WTC11 (cell line): Measurements from ENCODE around the gene LRRN4CL. TPM values are rescaled to one million over a fixed set of nuclear protein-coding genes. Genes with fewer than 3 reads are reported as not detected.
A peak's percentile ranks its signal among the peaks of the same experiment; 100 is the strongest.

Experiments used
- ATF1 ChIP-seq: sonication (generic); formaldehyde crosslinking; IDR thresholded peaks from 2 replicates; pipeline ENCODE4 v1.8.1; 2023; ENCODE audit warnings: mild to moderate bottlenecking, moderate library complexity, missing genetic modification reagents
- ETV6 ChIP-seq: sonication (generic); formaldehyde crosslinking; IDR thresholded peaks from 2 replicates; pipeline ENCODE4 v1.8.1; 2022; ENCODE audit warnings: mild to moderate bottlenecking, missing genetic modification reagents
- FOXP1 ChIP-seq: sonication (generic); formaldehyde crosslinking; IDR thresholded peaks from 2 replicates; pipeline ENCODE4 v1.8.0; 2022; ENCODE audit warnings: missing genetic modification reagents, mild to moderate bottlenecking, moderate library complexity, borderline replicate concordance
- JUN ChIP-seq: sonication (generic); formaldehyde crosslinking; IDR thresholded peaks from 2 replicates; pipeline ENCODE4 v1.8.0; 2023; ENCODE audit warnings: mild to moderate bottlenecking, missing genetic modification reagents
- MYBL2 ChIP-seq: sonication (generic); formaldehyde crosslinking; IDR thresholded peaks from 2 replicates; pipeline ENCODE4 v1.8.1; 2023; ENCODE audit warnings: mild to moderate bottlenecking, moderate library complexity, missing genetic modification reagents
- NR2C2 ChIP-seq: sonication (generic); formaldehyde crosslinking; IDR thresholded peaks from 2 replicates; pipeline ENCODE4 v1.8.0; 2022; ENCODE audit warnings: mild to moderate bottlenecking, missing genetic modification reagents
- OVOL2 ChIP-seq: fragments of 250-450 bp; sonication (Bioruptor Pico); IDR thresholded peaks from 2 replicates; pipeline ENCODE4 v1.9.0; 2021; ENCODE audit warnings: mild to moderate bottlenecking, borderline replicate concordance
- TCF7 ChIP-seq: sonication (generic); formaldehyde crosslinking; IDR thresholded peaks from 2 replicates; pipeline ENCODE4 v1.8.0; 2022; ENCODE audit warnings: mild to moderate bottlenecking, low read depth, missing genetic modification reagents, moderate library complexity
- TEAD1 ChIP-seq: sonication (generic); formaldehyde crosslinking; IDR thresholded peaks from 2 replicates; pipeline ENCODE4 v1.8.0; 2022; ENCODE audit warnings: mild to moderate bottlenecking, missing genetic modification reagents
- ZNF263 ChIP-seq: sonication (generic); formaldehyde crosslinking; IDR thresholded peaks from 2 replicates; pipeline ENCODE4 v1.8.1; 2022; ENCODE audit warnings: low read depth, mild to moderate bottlenecking, moderate library complexity, missing genetic modification reagents
- ZNF317 ChIP-seq: sonication (generic); formaldehyde crosslinking; IDR thresholded peaks from 2 replicates; pipeline ENCODE4 v1.8.1; 2023; ENCODE audit warnings: low read depth, mild to moderate bottlenecking, moderate library complexity, missing genetic modification reagents, borderline replicate concordance
- ZNF416 ChIP-seq: fragments of 250-450 bp; sonication (Bioruptor Pico); IDR thresholded peaks from 2 replicates; pipeline ENCODE4 v1.9.0; 2021; ENCODE audit warnings: mild to moderate bottlenecking, inconsistent platforms
- ZNF671 ChIP-seq: fragments of 250-450 bp; sonication (Bioruptor Pico); IDR thresholded peaks from 2 replicates; pipeline ENCODE4 v1.8.0; 2021; ENCODE audit warnings: mild to moderate bottlenecking
- total RNA-seq: library from RNA; stranded (reverse); gene quantifications from 3 replicates; pipeline ENCODE4 v1.2.3, GENCODE V29; 2021
- TF ChIP-seq, protein P1 (sequence below): sonication (generic); formaldehyde crosslinking; IDR thresholded peaks from 2 replicates; pipeline ENCODE4 v1.8.0; 2023; ENCODE audit warnings: mild to moderate bottlenecking, missing genetic modification reagents
- TF ChIP-seq, protein P2 (sequence below): sonication (generic); formaldehyde crosslinking; IDR thresholded peaks from 2 replicates; pipeline ENCODE4 v1.8.0; 2022; ENCODE audit warnings: mild to moderate bottlenecking, missing genetic modification reagents
- TF ChIP-seq, protein P3 (sequence below): sonication (generic); formaldehyde crosslinking; IDR thresholded peaks from 2 replicates; pipeline ENCODE4 v1.8.1; 2022; ENCODE audit warnings: low read depth, mild to moderate bottlenecking, moderate library complexity, missing genetic modification reagents, borderline replicate concordance
- TF ChIP-seq, protein P4 (sequence below): sonication (generic); formaldehyde crosslinking; IDR thresholded peaks from 2 replicates; pipeline ENCODE4 v1.8.1; 2023; ENCODE audit warnings: mild to moderate bottlenecking, missing genetic modification reagents, moderate library complexity
- TF ChIP-seq, protein P5 (sequence below): sonication (generic); formaldehyde crosslinking; IDR thresholded peaks from 2 replicates; pipeline ENCODE4 v1.8.0; 2022; ENCODE audit warnings: mild to moderate bottlenecking, missing genetic modification reagents
- TF ChIP-seq, protein P6 (sequence below): sonication (generic); formaldehyde crosslinking; IDR thresholded peaks from 2 replicates; pipeline ENCODE4 v1.8.1; 2023; ENCODE audit warnings: mild to moderate bottlenecking, missing genetic modification reagents
- TF ChIP-seq, protein P7 (sequence below): fragments of 250-450 bp; sonication (Bioruptor Pico); IDR thresholded peaks from 2 replicates; pipeline ENCODE4 v1.9.0; 2021; ENCODE audit warnings: moderate library complexity, mild to moderate bottlenecking, inconsistent platforms, borderline replicate concordance
- TF ChIP-seq, protein P8 (sequence below): sonication (generic); formaldehyde crosslinking; IDR thresholded peaks from 2 replicates; pipeline ENCODE4 v1.8.1; 2022; ENCODE audit warnings: mild to moderate bottlenecking, moderate library complexity, missing genetic modification reagents
- TF ChIP-seq, protein P9 (sequence below): sonication (generic); formaldehyde crosslinking; conservative IDR thresholded peaks from 2 replicates; pipeline ENCODE4 v1.8.1; 2022; ENCODE audit warnings: mild to moderate bottlenecking, missing genetic modification reagents
- TF ChIP-seq, protein P10 (sequence below): fragments of 250-450 bp; sonication (Bioruptor Pico); conservative IDR thresholded peaks from 2 replicates; pipeline ENCODE4 v1.9.0; 2021; ENCODE audit warnings: mild to moderate bottlenecking

Gene LRRN4CL
- total RNA-seq, 1 experiment from 2014 or later: 0.39 TPM

DNA sequence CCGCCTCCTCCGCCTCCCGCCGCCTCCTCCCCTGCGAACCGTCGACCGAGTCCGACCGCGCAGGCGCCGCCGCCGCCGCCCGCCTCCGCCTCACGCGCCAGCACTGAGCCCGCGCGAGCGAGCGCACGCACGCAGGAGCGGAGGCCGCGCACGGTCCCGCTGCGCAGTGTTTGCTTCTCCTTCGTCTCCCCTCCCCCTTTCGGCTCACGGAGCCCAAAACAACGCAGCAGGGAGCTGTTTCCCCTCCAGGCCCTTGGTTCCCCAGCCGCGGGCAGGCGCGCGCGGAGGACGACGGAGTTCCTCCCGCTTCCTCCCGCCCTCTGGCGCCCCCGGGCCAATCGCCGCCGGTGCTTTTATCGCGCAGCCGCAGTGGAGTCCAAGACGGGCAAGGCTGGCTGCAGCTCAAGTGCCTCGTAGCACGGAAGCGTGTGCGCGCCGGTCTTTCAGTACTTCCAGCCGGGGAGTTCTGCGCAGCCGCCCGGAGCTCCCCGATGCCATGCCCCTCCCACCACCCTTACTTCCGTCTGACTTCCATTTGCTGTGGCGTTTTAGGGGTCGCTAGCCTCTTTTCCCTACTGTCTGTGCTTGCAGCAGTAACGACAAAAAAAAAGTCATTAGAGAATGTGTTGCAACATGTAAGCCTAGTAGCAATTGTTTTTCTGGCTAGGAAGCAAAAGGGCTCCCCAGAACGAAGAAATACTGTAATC lies 38.0 kb upstream of the LRRN4CL start, which contains the start of gene HNRNPUL2 (continued):
- TF ChIP-seq, protein P1, sequence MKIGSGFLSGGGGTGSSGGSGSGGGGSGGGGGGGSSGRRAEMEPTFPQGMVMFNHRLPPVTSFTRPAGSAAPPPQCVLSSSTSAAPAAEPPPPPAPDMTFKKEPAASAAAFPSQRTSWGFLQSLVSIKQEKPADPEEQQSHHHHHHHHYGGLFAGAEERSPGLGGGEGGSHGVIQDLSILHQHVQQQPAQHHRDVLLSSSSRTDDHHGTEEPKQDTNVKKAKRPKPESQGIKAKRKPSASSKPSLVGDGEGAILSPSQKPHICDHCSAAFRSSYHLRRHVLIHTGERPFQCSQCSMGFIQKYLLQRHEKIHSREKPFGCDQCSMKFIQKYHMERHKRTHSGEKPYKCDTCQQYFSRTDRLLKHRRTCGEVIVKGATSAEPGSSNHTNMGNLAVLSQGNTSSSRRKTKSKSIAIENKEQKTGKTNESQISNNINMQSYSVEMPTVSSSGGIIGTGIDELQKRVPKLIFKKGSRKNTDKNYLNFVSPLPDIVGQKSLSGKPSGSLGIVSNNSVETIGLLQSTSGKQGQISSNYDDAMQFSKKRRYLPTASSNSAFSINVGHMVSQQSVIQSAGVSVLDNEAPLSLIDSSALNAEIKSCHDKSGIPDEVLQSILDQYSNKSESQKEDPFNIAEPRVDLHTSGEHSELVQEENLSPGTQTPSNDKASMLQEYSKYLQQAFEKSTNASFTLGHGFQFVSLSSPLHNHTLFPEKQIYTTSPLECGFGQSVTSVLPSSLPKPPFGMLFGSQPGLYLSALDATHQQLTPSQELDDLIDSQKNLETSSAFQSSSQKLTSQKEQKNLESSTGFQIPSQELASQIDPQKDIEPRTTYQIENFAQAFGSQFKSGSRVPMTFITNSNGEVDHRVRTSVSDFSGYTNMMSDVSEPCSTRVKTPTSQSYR (CRISPR knock-in tag): peak; percentile 89; the same call in 1 of the 2 replicates
- TF ChIP-seq ZNF416 (CRISPR knock-in tag) (no peak), TCF7 (no peak; the same call in 1 of the 2 replicates), OVOL2 (CRISPR knock-in tag) (no peak; the same call in 1 of the 2 replicates), ZNF317 (CRISPR knock-in tag) (peak; percentile 7; the same call in 1 of the 2 replicates), ZNF671 (CRISPR knock-in tag) (no peak), TEAD1 (CRISPR knock-in tag) (peak; percentile 84; the same call in 1 of the 2 replicates), MYBL2 (CRISPR knock-in tag) (0 out of 2 replicates have a peak, but pooled peaks have one; percentile 43), NR2C2 (peak; percentile 55; the same call in 1 of the 2 replicates), FOXP1 (peak; percentile 86), ATF1 (no peak), ETV6 (CRISPR knock-in tag) (peak; percentile 96), JUN (CRISPR knock-in tag) (no peak), ZNF263 (CRISPR knock-in tag) (0 out of 2 replicates have a peak, but pooled peaks have one; percentile 17)
- TF ChIP-seq, protein P2, sequence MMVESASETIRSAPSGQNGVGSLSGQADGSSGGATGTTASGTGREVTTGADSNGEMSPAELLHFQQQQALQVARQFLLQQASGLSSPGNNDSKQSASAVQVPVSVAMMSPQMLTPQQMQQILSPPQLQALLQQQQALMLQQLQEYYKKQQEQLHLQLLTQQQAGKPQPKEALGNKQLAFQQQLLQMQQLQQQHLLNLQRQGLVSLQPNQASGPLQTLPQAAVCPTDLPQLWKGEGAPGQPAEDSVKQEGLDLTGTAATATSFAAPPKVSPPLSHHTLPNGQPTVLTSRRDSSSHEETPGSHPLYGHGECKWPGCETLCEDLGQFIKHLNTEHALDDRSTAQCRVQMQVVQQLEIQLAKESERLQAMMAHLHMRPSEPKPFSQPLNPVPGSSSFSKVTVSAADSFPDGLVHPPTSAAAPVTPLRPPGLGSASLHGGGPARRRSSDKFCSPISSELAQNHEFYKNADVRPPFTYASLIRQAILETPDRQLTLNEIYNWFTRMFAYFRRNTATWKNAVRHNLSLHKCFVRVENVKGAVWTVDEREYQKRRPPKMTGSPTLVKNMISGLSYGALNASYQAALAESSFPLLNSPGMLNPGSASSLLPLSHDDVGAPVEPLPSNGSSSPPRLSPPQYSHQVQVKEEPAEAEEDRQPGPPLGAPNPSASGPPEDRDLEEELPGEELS (CRISPR knock-in tag): peak; percentile 73; the same call in 1 of the 2 replicates
- TF ChIP-seq, protein P3, sequence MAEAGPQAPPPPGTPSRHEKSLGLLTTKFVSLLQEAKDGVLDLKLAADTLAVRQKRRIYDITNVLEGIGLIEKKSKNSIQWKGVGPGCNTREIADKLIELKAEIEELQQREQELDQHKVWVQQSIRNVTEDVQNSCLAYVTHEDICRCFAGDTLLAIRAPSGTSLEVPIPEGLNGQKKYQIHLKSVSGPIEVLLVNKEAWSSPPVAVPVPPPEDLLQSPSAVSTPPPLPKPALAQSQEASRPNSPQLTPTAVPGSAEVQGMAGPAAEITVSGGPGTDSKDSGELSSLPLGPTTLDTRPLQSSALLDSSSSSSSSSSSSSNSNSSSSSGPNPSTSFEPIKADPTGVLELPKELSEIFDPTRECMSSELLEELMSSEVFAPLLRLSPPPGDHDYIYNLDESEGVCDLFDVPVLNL (CRISPR knock-in tag): peak; percentile 81; the same call in 1 of the 2 replicates
- TF ChIP-seq, protein P4, sequence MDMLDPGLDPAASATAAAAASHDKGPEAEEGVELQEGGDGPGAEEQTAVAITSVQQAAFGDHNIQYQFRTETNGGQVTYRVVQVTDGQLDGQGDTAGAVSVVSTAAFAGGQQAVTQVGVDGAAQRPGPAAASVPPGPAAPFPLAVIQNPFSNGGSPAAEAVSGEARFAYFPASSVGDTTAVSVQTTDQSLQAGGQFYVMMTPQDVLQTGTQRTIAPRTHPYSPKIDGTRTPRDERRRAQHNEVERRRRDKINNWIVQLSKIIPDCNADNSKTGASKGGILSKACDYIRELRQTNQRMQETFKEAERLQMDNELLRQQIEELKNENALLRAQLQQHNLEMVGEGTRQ (CRISPR knock-in tag): peak; percentile 49; the same call in 1 of the 2 replicates
- TF ChIP-seq, protein P5, sequence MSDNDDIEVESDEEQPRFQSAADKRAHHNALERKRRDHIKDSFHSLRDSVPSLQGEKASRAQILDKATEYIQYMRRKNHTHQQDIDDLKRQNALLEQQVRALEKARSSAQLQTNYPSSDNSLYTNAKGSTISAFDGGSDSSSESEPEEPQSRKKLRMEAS (CRISPR knock-in tag): peak; percentile 88
- TF ChIP-seq, protein P6, sequence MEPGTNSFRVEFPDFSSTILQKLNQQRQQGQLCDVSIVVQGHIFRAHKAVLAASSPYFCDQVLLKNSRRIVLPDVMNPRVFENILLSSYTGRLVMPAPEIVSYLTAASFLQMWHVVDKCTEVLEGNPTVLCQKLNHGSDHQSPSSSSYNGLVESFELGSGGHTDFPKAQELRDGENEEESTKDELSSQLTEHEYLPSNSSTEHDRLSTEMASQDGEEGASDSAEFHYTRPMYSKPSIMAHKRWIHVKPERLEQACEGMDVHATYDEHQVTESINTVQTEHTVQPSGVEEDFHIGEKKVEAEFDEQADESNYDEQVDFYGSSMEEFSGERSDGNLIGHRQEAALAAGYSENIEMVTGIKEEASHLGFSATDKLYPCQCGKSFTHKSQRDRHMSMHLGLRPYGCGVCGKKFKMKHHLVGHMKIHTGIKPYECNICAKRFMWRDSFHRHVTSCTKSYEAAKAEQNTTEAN (CRISPR knock-in tag): no peak
- TF ChIP-seq, protein P7, sequence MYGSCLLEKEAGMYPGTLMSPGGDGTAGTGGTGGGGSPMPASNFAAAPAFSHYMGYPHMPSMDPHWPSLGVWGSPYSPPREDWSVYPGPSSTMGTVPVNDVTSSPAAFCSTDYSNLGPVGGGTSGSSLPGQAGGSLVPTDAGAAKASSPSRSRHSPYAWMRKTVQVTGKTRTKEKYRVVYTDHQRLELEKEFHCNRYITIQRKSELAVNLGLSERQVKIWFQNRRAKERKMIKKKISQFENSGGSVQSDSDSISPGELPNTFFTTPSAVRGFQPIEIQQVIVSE (CRISPR knock-in tag): no peak
- TF ChIP-seq, protein P8, sequence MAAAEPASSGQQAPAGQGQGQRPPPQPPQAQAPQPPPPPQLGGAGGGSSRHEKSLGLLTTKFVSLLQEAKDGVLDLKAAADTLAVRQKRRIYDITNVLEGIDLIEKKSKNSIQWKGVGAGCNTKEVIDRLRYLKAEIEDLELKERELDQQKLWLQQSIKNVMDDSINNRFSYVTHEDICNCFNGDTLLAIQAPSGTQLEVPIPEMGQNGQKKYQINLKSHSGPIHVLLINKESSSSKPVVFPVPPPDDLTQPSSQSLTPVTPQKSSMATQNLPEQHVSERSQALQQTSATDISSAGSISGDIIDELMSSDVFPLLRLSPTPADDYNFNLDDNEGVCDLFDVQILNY (CRISPR knock-in tag): peak; percentile 98
- TF ChIP-seq, protein P9, sequence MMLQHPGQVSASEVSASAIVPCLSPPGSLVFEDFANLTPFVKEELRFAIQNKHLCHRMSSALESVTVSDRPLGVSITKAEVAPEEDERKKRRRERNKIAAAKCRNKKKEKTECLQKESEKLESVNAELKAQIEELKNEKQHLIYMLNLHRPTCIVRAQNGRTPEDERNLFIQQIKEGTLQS: no peak
- TF ChIP-seq, protein P10, sequence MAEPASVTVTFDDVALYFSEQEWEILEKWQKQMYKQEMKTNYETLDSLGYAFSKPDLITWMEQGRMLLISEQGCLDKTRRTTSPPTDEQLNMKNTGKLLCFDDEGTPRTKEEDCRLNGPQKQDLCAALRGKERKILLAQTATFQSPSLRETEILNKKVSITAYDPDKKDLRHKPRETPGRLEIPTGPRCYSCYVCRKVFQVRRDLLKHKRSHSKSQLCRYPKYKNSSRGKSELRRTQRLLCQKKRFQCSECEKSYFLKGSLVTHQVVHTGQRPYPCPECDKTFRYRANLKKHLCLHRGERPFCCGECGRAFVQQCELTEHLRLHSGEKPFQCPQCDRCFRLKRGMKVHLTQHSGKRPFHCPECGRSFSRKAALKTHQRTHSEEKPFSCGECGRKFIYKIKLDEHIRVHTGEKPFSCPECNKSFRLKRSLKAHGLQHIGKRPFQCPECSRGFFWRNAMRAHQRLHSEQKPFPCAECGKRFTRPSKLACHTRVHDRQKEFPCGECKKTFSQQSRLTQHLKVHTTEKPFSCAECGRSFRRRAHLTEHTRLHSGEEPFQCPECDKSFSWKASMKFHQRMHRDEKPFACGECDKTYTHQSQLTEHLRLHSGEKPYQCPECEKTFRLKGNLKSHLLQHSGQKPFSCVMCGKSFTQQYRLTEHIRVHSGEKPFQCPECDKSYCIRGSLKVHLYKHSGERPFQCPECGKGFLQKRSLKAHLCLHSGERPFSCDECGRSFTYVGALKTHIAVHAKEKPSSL (CRISPR knock-in tag): no peak
